ENCODE data around the gene GLP1R. TPM values are rescaled to one million over a fixed set of nuclear protein-coding genes. Genes with fewer than 3 reads are reported as not detected.

Gene GLP1R
- total RNA-seq, 2 donors from 2014 or later, result 5.7 to 6.9 TPM

- DNase-seq, result no peak
- Histone ChIP-seq H3K36me3 (replicated peaks in 1 of 2; ENCODE audit: insufficient read depth in 1 of 2, low read depth in 2 of 2) (peaks cover 0 to 3% of the 10 kb centered on the region in 2 donors), H3K4me1 (peaks cover 22% of the 10 kb centered on the region), H3K27me3 (no peaks in the 10 kb centered on the region), H3K4me3 (no peak overlapping the region), H3K27ac (no peak overlapping the region), H3K9me3 (no peaks in the 10 kb centered on the region)
- TF ChIP-seq CTCF (IDR thresholded peaks at IDR 0.05) (no peak), POLR2A (IDR thresholded peaks at IDR 0.05) (no peak)
- no peak for ATAC-seq
- intact Hi-C loops (cut with DNase I), result no loop called here
- 79 to 88% methylated on average over 6 of the region's 6 CpGs for WGBS, 2 donors
Measured at GRCh38 chr6:39058471-39059147, 10.0 kb downstream of the GLP1R start.

- Histone ChIP-seq H3K27me3 (no peaks in the 10 kb centered on the region), H3K36me3 (replicated peaks in 1 of 2; ENCODE audit: insufficient read depth in 1 of 2, low read depth in 2 of 2) (peaks cover 0 to 3% of the 10 kb centered on the region in 2 donors), H3K4me3 (no peak overlapping the region), H3K27ac (no peak overlapping the region), H3K9me3 (no peaks in the 10 kb centered on the region), H3K4me1 (peaks cover 11% of the 10 kb centered on the region)
- ATAC-seq (no peak), DNase-seq (no peak)
- intact Hi-C loops (cut with DNase I), result no loop called here
- WGBS, 2 donors, result 67 to 69% methylated on average over 14 of the region's 14 CpGs
- no peak for TF ChIP-seq POLR2A (IDR thresholded peaks at IDR 0.05)
- TF ChIP-seq CTCF (IDR thresholded peaks at IDR 0.05), result no peak
Measured at GRCh38 chr6:39059496-39060310, 11.1 kb downstream of the GLP1R start.

- intact Hi-C loops (cut with DNase I), result no loop called here
- H3K27ac ChIP-seq, result no peak overlapping the region
- H3K9me3 ChIP-seq, result no peaks in the 10 kb centered on the region
- peaks cover 0 to 3% of the 10 kb centered on the region in 2 donors for H3K36me3 ChIP-seq (replicated peaks in 1 of 2; ENCODE audit: insufficient read depth in 1 of 2, low read depth in 2 of 2)
- H3K4me3 ChIP-seq, result no peak overlapping the region
- DNase-seq, result no peak
- no peak for TF ChIP-seq POLR2A (IDR thresholded peaks at IDR 0.05)
- no peak for TF ChIP-seq CTCF (IDR thresholded peaks at IDR 0.05)
- no peaks in the 10 kb centered on the region for H3K27me3 ChIP-seq
- ATAC-seq, result no peak
- 76 to 81% methylated on average over 7 of the region's 7 CpGs for WGBS, 2 donors
- H3K4me1 ChIP-seq, result peaks cover 2% of the 10 kb centered on the region
Measured at GRCh38 chr6:39060467-39061160, 12.0 kb downstream of the GLP1R start.

- no peaks in the 10 kb centered on the region for H3K9me3 ChIP-seq
- no peak overlapping the region for H3K4me3 ChIP-seq
- no peaks in the 10 kb centered on the region for H3K27me3 ChIP-seq
- no peaks in the 10 kb centered on the region for H3K4me1 ChIP-seq
- WGBS, 2 donors, result 80 to 84% methylated on average over 6 of the region's 6 CpGs
- intact Hi-C loops (cut with DNase I), result no loop called here
- no peak overlapping the region for H3K27ac ChIP-seq
- ATAC-seq (no peak), DNase-seq (no peak)
- peaks cover 0 to 3% of the 10 kb centered on the region in 2 donors for H3K36me3 ChIP-seq (replicated peaks in 1 of 2; ENCODE audit: insufficient read depth in 1 of 2, low read depth in 2 of 2)
- TF ChIP-seq POLR2A (IDR thresholded peaks at IDR 0.05), result no peak
- no peak for TF ChIP-seq CTCF (IDR thresholded peaks at IDR 0.05)
Measured at GRCh38 chr6:39061182-39061581, 12.6 kb downstream of the GLP1R start.
